ENCODE measurements around the gene CUTA. TPM values are rescaled to one million over a fixed set of nuclear protein-coding genes. Genes with fewer than 3 reads are reported as not detected.

Gene CUTA
- total RNA-seq, 3 donors from 2014 or later (not counting 1 experiment from before 2014, with no cell fraction given), result 166 to 186 (median 184) TPM

GRCh38 chr6:33391922-33392594 is 25.8 kb downstream of the CUTA start:
- Mint-ChIP-seq H3K36me3 (no peaks in the 10 kb centered on the region), H3K27ac (peak overlapping the region; percentile 93), H3K9me3 (no peaks in the 10 kb centered on the region), H3K27me3 (ENCODE audit: low read depth in 2 of 2) (no peaks in the 10 kb centered on the region), H3K4me3 (peak overlapping the region; percentile 92), H3K4me1 (peaks cover 25 to 29% of the 10 kb centered on the region in 2 donors)
- H3K36me3 ChIP-seq (ENCODE audit: control insufficient read depth, insufficient read depth, low read length), result no peaks in the 10 kb centered on the region
- under 1% methylated on average over 26 of the region's 31 CpGs for WGBS (ENCODE audit: insufficient coverage)
- intact Hi-C loops (cut with micrococcal nuclease), result loop anchor here (1.0 to 2.0 kb wide), 8 partner anchors 18 to 156 kb away; partner anchors contain the start of genes CUTA, TAPBP and ZBTB9
- H3K4me3 ChIP-seq (ENCODE audit: low read length), result peak overlapping the region; percentile 67
- H3K4me1 ChIP-seq (ENCODE audit: control insufficient read depth, insufficient read depth, low read length), result peaks cover 18% of the 10 kb centered on the region
- TF ChIP-seq CTCF (IDR thresholded peaks at IDR 0.05), result no peak
- H3K9me3 ChIP-seq (ENCODE audit: control insufficient read depth, insufficient read depth, low read length), result no peaks in the 10 kb centered on the region
- H3K27me3 ChIP-seq (ENCODE audit: control insufficient read depth, insufficient read depth, low read length), result no peaks in the 10 kb centered on the region
- H3K27ac ChIP-seq (ENCODE audit: low read length), result peak overlapping the region; percentile 85
- DNase-seq (peak in 1 of 2 donors; percentile 56), ATAC-seq (no peak)

- H3K27ac Mint-ChIP-seq, result peak within 1 kb of the TSS; percentile 93
- ATAC-seq (peak; percentile 87 to 96 (median 88)), DNase-seq (peak; percentile 99 to 100)
- H3K27me3 ChIP-seq (ENCODE audit: control insufficient read depth, insufficient read depth, low read length), result no peaks in the 10 kb centered on the region
- H3K9me3 Mint-ChIP-seq, result no peaks in the 10 kb centered on the region
- H3K36me3 ChIP-seq (ENCODE audit: control insufficient read depth, insufficient read depth, low read length), result no peaks in the 10 kb centered on the region
- H3K27me3 Mint-ChIP-seq (ENCODE audit: low read depth in 2 of 2), result no peaks in the 10 kb centered on the region
- H3K36me3 Mint-ChIP-seq, result no peaks in the 10 kb centered on the region
- peak within 1 kb of the TSS; percentile 85 for H3K27ac ChIP-seq (ENCODE audit: low read length)
- peak; percentile 96 for TF ChIP-seq CTCF (IDR thresholded peaks at IDR 0.05)
- no peaks in the 10 kb centered on the region for H3K9me3 ChIP-seq (ENCODE audit: control insufficient read depth, insufficient read depth, low read length)
- intact Hi-C loops (cut with micrococcal nuclease), result loop anchor here (1.0 to 2.0 kb wide), 8 partner anchors 19 to 157 kb away; partner anchors contain the start of genes CUTA, TAPBP and ZBTB9
- H3K4me1 ChIP-seq (ENCODE audit: control insufficient read depth, insufficient read depth, low read length), result peaks cover 18% of the 10 kb centered on the region
- peaks cover 25 to 29% of the 10 kb centered on the region in 2 donors for H3K4me1 Mint-ChIP-seq
- H3K4me3 ChIP-seq (ENCODE audit: low read length), result peak within 1 kb of the TSS; percentile 67
- peak within 1 kb of the TSS; percentile 92 for H3K4me3 Mint-ChIP-seq
- WGBS (ENCODE audit: insufficient coverage), result under 1% methylated on average over 67 of the region's 67 CpGs
These were observed 26.5 kb downstream of the CUTA start, which contains the start of gene KIFC1 for GRCh38 chr6:33391278-33391921. Gene KIFC1, plus strand, starts transcription at chr6:33391823. Its CDS starts 163 bp downstream, at chr6:33391986.

GRCh38 chr6:33390767-33391277 is 27.1 kb downstream of the CUTA start:
- H3K27ac Mint-ChIP-seq, result peak overlapping the region; percentile 93
- no peak for ATAC-seq
- intact Hi-C loops (cut with micrococcal nuclease), result loop anchor here (1.0 to 2.0 kb wide), 8 partner anchors 19 to 157 kb away; partner anchors contain the start of genes CUTA, TAPBP and ZBTB9

More at GRCh38 chr6:33390767-33391277, 27.1 kb downstream of the CUTA start:
- H3K4me1 Mint-ChIP-seq, result peaks cover 25 to 29% of the 10 kb centered on the region in 2 donors
- no peaks in the 10 kb centered on the region for H3K36me3 Mint-ChIP-seq
- Histone ChIP-seq H3K4me1 (ENCODE audit: control insufficient read depth, insufficient read depth, low read length) (peaks cover 18% of the 10 kb centered on the region), H3K27ac (ENCODE audit: low read length) (peak overlapping the region; percentile 81), H3K36me3 (ENCODE audit: control insufficient read depth, insufficient read depth, low read length) (no peaks in the 10 kb centered on the region), H3K9me3 (ENCODE audit: control insufficient read depth, insufficient read depth, low read length) (no peaks in the 10 kb centered on the region), H3K27me3 (ENCODE audit: control insufficient read depth, insufficient read depth, low read length) (no peaks in the 10 kb centered on the region), H3K4me3 (ENCODE audit: low read length) (no peak overlapping the region)
- peak overlapping the region; percentile 92 for H3K4me3 Mint-ChIP-seq
- H3K9me3 Mint-ChIP-seq, result no peaks in the 10 kb centered on the region
- no peaks in the 10 kb centered on the region for H3K27me3 Mint-ChIP-seq (ENCODE audit: low read depth in 2 of 2)
- DNase-seq, result no peak
- WGBS (ENCODE audit: insufficient coverage), result 76% methylated on average over 9 of the region's 9 CpGs
- no peak for TF ChIP-seq CTCF (IDR thresholded peaks at IDR 0.05)

Measured in natural killer cell (primary cell).